HG03095 (cell line): ENCODE data around the gene VPS9D1.
A peak's percentile ranks its signal among the peaks of the same experiment; 100 is the strongest.
"Not testable (repeated sequence)": the region's sequence is repeated elsewhere in the genome, so short reads cannot be mapped to it uniquely, and the experiment has no call there.

Source experiments
- ATAC-seq: cut with Tn5 transposase; IDR thresholded peaks from one replicate; pipeline ENCODE4 v1.9.1; 2021; ENCODE audit warnings: moderate library complexity; ENCODE audit not compliant: unreplicated experiment

VPS9D1 gene

DNA sequence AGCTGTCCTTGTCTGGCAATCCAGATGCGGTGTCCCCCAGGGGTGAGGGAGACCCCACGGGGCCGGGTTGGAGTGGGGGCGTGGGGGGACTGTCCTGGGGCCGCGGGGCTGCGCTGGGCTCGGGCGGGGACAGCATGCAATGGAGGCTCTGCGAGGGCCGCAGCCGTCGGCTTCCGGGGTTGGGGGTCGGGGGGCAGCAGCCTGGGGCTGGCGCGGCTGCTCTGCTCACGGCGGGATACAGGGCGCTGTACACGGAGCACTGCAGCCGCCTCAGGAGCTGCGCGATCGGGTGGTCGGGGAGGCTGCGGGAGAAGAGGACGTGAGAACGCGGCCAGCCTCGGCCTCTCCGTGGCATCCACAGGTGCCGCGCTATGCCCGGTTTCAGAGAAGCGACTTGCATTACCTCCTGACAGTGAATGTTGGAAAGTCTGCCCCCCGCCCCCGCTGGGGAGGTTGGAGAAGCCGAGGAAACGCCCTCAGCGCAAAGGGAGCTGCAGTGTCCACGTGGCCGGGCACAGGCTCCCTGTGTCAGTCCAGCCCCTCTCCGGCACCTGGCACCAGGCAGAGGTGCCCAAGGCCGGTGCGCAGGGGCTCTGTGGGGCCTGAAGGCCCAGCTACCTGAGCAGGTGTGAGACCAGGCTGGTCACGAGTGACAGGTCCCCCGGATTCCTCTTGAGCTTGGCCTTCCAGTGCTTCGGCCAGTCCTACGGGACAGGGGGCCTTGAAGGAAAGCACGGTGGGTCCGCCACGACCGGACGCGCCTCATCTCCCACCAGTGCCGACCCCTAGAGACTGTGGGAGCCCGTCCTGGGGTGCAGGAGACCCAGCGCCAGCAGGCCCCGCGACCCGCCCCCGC, 9.8 kb downstream of the VPS9D1 start:
- ATAC-seq, result no peak

DNA sequence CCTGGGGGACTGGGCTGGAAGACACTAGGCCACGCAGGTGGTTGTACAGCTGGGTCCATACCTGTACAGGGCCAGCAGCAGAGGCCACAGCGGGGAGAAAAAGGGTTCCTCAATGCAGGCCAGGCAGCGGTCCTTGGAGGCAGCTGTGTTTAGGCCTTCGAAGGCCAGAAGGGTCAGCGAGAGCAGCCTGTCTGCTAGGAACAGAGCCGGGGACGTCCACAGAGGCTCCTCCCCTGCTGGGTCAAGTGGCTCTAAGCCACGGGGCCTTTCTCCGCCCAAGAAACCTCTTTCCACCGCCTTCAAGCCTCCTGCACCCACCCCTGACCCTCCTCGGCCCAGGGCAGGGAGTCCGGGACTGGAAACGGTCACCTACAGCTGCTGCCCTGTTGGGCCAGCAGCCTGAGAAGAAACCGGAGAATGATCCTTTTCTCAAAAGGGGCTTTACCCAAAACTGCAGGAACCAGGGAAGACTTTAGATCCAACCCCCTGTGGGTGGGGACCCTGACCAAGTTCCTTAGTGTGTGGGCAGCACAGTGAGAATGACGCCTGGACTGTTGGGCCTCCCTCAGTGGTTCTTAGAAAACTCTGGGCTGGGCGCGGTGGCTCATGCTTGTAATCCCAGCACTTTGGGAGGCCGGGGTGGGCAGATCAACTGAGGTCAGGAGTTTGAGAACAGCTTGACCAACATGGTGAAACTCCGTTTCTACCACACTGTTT, 10.8 kb downstream of the VPS9D1 start:
- no peak for ATAC-seq

DNA sequence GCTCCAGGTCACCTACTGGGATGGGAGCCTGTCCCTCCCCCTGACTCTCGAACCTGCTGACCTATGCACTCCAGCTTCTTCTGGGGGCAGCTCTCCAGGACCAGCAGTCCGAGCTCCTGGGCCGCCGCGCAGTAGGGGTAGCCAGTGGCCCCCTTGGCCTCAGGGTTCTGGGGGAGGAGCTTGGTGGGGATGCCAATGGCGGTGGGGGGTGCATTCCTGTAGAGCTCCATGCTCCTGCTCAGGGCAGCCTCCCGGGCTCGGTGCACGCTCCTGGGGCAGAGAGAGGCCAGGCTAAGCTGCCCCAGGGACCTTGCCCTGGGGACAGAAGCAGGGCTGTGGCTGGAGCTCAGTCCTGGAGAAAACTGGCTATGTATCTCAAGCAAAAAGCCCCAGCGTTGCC, 11.5 kb downstream of the VPS9D1 start:
- no peak for ATAC-seq

DNA sequence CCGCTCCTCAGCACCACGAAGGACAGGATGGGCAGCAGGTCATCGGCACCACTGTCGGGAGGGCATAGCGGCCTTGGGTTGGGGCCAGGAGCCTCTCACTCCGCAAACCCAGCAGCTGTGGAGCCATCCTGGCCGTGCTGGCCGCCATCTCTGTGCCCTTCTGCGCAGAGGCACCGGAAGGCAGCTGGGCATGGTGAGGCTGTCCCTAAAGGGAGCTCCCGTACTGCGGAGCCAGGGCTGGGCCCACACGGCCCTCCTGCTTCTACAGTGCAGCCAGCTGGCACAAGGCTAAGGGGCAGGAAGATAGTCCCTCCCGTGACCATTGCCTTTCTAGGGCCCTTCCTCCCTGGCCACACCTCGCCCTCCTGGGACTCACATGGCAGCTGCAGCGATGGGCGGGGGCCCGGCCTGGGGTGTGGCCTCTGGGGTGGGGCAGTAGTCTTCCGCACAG, 12.2 kb downstream of the VPS9D1 start:
- ATAC-seq, result no peak

DNA sequence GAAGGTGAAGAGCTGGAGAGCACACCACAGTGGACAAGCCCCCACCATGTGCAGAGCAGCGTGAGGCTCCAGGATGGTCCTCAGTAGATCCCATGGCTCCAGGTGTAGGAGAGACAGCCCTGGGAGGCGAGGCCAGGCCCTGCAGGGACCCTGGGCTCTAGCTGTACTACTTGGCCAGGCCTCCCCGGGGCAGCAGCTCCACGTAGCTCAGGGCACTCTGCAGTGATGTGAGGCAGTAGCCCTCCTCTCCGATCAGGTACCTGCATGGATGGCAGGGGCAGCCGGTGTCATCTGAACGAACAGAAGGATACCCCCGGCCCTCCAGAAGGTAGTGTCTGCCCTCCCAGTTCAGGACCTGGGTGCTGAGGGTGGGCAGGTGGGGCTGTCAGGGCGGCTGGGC, 13.0 kb downstream of the VPS9D1 start:
- no peak for ATAC-seq

DNA sequence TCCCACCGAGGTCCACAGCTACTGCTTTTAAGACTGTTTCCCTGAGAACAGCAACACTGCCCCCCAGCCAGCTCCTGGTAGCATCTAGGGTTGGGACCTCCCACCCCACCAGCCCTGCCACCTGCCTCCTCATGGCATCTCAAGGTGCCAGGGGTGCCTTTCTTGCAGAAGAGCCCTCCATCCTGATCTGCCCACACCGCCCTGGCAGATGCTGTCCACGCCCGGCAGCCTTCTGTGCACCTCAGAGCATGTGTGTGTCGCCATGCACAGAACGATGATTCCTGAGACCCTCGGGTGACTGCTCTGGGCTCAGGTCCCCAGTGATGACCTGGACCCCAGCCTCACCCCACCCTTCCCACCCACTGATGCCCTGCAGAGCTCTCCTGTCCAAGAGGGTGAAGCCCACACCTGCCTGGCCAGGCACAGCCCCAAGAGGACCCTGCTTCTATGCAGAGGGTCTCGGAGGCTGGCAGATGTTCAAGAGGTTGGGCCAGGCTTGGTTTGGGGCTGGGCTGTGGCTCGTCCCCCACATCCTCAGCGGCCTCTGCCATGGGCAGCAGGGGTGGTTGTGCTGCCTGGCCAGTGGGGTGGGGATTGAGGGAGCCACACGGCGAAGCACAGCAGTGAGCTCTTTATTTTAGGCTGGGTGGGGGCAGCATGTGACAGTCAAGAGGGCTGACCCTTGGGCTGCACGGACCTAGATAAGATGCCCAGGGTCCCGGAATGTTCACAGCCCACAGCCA, 14.0 kb downstream of the VPS9D1 start:
- ATAC-seq, result no peak

DNA sequence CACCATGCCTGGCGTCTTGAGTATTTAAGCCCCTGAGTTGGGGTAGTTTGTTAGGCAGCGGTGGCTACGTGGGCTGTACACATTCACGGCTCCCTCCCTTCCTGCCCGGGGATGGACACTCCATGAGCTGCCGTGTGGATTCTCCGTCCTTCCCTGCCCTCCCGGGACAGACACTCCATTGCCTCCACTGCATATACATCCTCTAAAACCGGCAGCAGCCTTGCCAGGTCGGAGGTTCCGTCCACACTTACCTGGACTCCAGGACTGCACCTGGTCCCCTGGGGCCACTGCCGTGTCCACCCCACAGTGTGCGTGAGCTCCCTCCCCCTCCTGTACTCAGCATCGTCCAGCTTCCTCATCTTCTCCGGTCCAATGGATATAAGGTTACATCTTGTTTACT, 15.7 kb downstream of the VPS9D1 start:
- ATAC-seq, result no peak

DNA sequence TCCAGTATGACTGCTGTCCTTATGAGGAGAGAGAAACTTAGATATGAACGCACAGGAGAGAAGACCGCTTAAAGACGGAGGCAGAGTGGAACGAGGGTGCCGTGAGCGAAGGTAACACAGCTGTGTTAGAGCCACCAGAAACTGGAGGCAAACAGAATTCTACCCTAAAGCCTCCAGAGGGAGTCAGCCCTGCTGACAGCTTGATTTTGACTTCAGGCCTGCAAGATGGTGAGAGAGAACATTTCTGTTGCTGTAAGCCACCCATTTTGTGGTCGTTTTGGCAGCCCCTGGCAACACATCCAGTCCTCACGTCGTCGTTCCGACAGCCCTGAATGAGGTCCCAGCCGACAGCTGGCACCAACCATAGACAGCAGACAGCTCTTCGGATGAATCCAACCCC, 16.4 kb downstream of the VPS9D1 start:
- no peak for ATAC-seq

DNA sequence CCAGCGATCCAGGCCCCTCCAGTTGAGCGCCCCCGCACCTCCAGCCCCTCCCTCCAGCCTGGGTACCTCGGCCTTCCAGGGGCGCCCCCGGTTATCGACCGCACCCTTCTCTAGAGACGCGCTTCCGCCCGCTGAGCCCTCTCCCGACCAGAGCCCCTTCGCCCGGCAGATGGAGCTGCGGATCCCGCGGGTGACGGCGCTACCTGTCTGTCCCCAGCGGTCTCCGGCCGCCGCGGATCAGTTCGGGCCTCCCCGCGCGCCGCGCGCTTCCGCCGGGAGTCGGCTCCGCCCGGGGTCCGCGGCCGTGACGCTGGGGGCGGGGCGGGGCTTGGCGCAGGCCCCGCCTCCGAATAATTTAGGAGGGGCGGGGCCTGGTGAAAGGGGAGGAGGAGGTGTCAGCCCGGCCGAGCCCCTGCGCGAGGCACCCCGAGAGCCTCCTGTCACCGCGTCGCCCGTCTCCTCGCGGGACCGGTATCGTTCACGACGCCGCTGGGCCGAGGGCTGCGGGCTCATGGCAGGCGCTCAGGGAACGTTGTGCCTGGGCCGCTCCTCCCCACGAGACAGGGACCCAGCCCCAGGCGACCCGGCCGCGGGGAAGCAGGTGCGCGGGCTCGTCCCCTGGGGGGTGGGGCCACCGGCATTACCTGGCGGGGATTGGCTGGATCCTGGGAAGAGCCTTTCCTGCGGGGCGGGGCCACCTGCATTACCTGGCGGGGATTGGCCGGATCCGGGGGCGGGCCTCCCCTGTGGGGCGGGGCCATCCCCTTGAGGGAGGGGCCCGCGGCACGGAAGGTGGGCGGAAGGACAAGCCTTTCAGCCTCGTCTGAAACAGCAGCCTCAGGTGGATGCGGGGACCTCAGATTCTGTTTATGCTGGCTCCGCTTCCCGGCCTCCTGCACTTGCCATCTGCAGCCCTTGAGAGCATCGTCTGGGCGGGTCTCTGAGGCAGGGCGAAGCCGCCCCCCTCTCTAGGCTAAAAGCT, 19.0 kb downstream of the VPS9D1 start, which contains the start of gene SPATA2L:
Gene SPATA2L, minus strand, starts transcription at position 281 of the 982 bp plus-strand sequence. CDS start 473 bp downstream, outside the sequence.
- peak; percentile 56 for ATAC-seq

DNA sequence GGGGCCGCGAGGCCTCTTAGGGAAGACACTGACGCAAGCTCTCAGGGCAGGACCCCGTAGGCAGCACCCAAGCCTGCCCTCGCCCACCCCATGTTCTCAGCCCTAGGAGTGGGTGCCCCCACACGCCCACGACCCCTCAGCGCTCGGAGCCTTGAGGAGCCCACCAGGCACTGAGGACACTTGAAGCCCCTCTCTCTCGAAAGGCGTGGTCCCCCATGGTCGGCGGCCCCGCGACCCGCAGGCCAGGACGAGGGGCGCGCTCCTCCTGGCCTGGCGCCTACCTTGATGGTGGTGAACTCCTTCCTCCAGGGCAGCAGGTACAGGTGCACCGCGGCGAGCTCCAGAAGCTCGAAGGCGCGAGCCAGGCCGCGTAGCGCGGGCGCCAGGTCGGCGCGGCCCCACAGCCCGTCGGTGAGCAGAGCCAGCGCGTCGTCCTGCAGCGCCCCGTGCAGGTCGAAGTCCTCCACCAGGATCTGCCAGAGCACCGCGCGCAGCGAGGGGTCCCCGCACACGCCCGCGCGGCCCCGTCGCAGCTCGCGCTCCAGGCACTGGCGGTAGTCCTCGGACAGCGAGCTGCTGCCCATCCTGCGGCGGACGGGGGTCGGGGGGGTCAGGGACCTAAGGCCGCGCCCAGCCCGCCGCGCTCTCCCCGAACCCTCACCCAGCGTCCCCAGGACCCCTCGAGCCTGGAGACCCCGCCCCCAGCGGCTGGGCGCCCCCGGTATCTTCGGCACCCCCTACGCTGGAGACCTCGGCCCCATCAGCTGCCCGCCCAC, 19.9 kb downstream of the VPS9D1 start:
- ATAC-seq, result no peak

DNA sequence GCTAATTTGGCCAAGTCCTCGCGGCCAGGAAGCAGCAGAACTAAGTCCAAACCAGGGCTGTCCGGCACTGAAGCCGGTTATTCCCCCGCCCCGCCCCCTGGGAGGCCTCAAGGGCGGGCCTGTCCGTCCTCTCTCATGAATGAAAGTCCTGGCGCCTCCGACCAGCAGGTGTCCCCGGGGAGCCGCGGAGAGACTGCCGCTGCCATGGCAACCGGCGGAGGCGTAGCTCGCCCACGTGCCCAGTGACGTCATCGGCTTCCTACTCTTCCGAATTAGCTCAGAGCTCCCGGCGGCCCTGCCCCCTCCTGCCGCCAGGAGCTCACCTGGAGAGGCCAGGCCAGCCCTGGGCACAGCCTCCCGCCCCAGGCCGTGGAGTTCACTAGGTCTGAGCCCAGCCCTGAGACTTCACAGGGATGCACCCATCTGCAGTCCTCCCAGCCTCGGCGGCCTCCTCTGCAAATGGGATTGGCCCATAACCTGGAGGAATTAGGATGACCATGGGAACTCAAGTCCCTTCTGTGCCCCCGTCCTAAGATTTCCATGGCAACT, 20.5 kb downstream of the VPS9D1 start:
- ATAC-seq, result peak; percentile 34

DNA sequence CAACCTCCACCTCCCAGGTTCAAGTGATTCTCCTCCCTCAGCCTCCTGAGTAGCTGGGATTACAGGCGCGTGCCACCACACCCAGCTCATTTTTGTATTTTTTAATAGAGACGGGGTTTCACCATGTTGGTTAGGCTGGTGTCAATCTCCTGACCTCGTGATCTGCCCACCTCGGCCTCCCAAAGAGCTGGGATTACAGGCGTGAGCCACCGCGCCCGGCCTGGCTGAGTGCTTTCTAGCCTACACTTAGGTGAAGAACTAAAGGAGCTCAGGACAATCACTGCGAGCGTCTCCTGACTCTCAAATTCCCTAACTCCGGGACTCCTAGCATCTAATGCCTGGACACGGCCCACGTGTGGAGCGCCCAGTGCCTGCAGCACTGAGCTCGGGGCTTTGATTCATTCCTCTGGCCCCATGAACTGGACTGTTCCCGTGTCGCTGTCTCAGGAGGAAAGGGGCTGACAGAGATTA, 21.0 kb downstream of the VPS9D1 start:
- ATAC-seq, result not testable (repeated sequence)

DNA sequence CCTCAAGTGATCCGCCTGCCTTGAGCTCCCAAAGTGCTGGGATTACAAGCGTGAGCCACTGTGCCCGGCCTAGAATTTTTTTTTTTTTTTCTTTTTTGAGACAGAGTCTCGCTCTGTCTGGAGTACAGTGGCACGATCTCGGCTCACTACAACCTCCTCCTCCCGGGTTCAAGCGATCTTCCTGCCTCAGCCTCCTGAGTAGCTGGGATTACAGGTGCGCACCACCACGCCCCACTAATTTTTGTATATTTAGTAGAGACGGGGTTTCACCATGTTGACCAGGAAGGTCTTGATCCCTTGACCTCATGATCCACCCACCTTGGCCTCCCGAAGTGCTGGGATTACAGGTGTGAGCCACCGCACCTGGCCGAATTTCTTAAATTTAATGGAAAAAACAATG, 22.0 kb downstream of the VPS9D1 start:
- ATAC-seq, result not testable (repeated sequence)

DNA sequence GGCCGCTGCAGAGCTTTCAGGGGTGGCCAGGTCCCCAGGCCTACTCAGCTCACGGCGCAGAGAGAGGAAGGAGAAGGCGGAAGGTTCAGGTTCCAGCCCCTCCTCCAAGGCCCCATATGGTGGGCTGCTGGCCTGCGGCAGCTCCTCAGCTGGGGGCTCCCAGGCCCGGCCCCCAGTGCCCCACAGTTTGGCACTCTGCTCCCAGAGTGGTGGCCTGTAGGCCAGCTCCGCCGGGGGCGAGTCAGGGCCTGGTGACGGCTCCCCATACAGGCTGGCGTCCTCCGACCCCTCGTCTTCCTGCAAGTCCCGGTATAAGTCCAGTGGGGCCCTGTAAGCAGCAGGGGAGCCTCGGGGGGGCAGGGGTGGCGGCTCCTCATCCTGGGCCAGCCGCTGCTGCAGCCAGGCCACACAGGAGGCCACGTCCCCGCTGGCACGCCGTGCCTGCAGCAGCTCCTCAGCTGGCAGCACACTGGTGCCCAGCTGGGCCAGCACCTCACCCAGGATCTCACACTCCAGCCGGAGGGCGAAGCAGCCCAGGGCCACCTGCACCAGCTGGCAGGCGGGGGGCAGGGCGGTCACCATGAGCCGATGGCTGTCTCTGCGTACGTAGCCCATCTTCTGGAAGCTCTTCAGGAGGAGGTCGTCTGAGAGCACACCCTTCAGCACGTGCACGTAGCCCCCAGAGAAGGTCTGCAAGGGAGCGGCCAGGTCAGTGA, 22.9 kb downstream of the VPS9D1 start:
- no peak for ATAC-seq

DNA sequence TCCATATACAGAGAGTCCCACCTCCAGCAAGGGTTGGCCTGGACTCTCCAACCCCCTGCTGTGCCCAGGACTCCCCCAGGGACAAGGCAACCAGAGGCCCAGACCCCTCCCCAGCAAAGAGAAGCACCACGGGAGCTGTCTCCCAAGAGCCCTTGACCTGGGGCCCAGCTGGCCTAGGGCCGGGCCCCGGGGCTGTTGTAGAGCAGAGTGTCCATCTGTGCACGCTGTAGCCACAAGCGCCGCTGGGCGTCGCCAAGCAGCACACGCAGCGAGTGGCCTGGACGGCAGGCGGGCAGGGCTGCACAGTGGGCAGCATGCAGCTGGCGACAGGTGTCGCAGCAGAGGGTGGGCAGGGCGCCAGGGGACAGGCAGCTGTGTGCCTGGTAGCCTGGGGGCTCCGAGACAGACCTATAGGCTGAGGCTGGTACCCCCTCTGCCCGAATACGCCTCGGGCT, 23.5 kb downstream of the VPS9D1 start:
- no peak for ATAC-seq

DNA sequence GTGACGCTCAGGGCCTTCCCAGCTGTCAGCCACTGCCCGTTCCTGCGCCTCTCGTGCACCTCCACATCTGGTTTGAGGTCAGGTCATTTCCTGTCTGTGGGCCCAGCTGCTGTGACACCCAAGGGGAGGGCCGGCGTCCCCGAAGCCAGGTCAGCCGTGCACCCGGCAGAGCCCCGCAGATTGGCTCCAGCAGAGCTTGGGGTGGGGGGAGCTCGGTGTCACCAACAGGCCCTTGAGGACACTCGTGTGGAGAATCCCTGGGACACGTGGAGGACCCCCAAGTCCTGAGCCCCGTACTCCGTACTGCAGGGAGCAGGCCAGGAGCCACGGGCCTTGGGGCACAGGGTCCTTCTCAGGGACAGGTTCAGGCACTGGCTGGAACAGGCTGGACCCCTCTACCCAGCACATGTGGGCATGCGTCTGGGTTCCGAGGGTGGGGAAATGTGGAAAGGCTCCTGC, 24.0 kb downstream of the VPS9D1 start:
- ATAC-seq, result no peak

DNA sequence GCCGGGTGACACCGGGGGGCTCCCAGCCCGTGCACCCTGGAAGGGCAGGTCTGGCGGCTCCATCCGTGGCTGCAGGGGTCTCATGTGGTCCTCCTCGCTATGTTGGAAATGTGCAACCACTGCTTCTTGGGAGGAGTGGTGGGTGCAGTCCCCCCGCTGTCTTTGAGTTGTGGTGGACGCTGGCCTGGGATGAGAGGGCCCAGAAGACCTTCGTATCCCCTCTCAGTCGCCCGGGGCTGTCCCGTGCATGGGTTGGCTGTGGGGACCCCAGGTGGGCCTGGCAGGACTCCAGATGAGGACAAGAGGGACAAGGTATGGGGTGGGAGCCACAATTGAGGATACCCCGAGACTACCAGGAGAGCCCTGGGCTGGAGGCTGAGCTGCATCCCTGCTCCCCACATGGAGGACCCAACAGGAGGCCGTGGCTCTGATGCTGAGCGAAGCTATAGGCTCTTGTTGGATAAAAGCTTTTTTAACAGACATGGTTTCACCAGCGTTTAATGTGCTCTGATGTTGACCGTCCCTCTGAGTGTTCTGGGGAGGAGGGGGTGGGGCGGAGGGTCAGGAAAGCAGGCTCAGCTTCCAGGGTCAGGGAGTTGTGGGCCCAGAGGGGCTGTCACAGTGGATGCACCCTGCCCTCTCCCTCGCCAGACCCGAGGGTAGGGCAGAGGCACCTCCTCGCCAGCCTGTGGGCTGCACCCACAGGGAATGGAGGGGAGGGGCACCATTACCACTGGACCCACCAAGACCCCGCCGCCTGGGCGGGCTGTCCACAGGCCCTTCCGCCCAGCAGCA, 24.6 kb downstream of the VPS9D1 start:
- ATAC-seq, result no peak
